ENCODE data around the gene ISM1.

Gene ISM1

GRCh38 chr20:13340088-13340487, 119.0 kb downstream of the ISM1 start:
- H3K4me3 ChIP-seq (ENCODE audit: low read depth, low read length) = no peak overlapping the region

- H3K4me3 ChIP-seq (ENCODE audit: low read depth, low read length) = no peak overlapping the region
Measured at GRCh38 chr20:13341737-13342393, 120.8 kb downstream of the ISM1 start.

GRCh38 chr20:13342469-13343242, 121.6 kb downstream of the ISM1 start:
- H3K4me3 ChIP-seq (ENCODE audit: low read depth, low read length) = no peak overlapping the region

GRCh38 chr20:13344671-13345070, 123.6 kb downstream of the ISM1 start:
- no peak overlapping the region for H3K4me3 ChIP-seq (ENCODE audit: low read depth, low read length)

- no peak overlapping the region for H3K4me3 ChIP-seq (ENCODE audit: low read depth, low read length)
Measured at GRCh38 chr20:13348311-13349234, 127.5 kb downstream of the ISM1 start.

GRCh38 chr20:13349235-13349604, 128.1 kb downstream of the ISM1 start:
- H3K4me3 ChIP-seq (ENCODE audit: low read depth, low read length) = no peak overlapping the region

All from iPS-11a (cell line).